ENCODE data around the gene DECR2.

- TF ChIP-seq CTCF (conservative IDR thresholded peaks at IDR 0.05) (no peak), ZFX (IDR thresholded peaks at IDR 0.05) (no peak)
Measured at GRCh38 chr16:353404-354290, 48.0 kb upstream of the DECR2 start.

All from C4-2B (cell line).